Parathyroid adenoma (tissue), 2 donors: ENCODE results near the gene PARVA.

Experiments used
- H2AFZ ChIP-seq: fragments of 300-600 bp; sonication (generic); one replicate; pipeline ENCODE4 v1.7.0; 2017; ENCODE audit warnings: antibody characterized with exemption, mild to moderate bottlenecking
- H3K27ac ChIP-seq: fragments of 300-600 bp; sonication (generic); one replicate; pipeline ENCODE4 v1.7.0; 2017
- H3K27me3 ChIP-seq: fragments of 300-600 bp; sonication (generic); one replicate; pipeline ENCODE4 v1.7.0; 2017; ENCODE audit warnings: low read length; ENCODE audit not compliant: control insufficient read depth, insufficient read depth
- H3K36me3 ChIP-seq: fragments of 300-600 bp; sonication (generic); one replicate; pipeline ENCODE4 v1.7.0; 2017; ENCODE audit warnings: low read length; ENCODE audit not compliant: control insufficient read depth, insufficient read depth
- H3K4me1 ChIP-seq: fragments of 300-600 bp; sonication (generic); one replicate; pipeline ENCODE4 v1.7.0; 2017; ENCODE audit warnings: control low read depth
- H3K4me2 ChIP-seq: fragments of 300-600 bp; sonication (generic); one replicate; pipeline ENCODE4 v1.7.0; 2017; ENCODE audit warnings: low read length
- H3K4me3 ChIP-seq: fragments of 300-600 bp; sonication (generic); one replicate; pipeline ENCODE4 v1.7.0; 2017; ENCODE audit warnings: low read depth, low read length
- H3K79me2 ChIP-seq: fragments of 300-600 bp; sonication (generic); one replicate; pipeline ENCODE4 v1.7.0; 2017; ENCODE audit warnings: control low read depth
- H3K9ac ChIP-seq: fragments of 300-600 bp; sonication (generic); one replicate; pipeline ENCODE4 v1.7.0; 2017; ENCODE audit warnings: mild to moderate bottlenecking
- H3K9me3 ChIP-seq: fragments of 300-600 bp; sonication (generic); one replicate; pipeline ENCODE4 v1.7.0; 2017; ENCODE audit warnings: low read length; ENCODE audit not compliant: control insufficient read depth
- CTCF ChIP-seq: fragments of 300-600 bp; sonication (generic); IDR thresholded peaks from one replicate; pipeline ENCODE4 v1.7.0; 2017; ENCODE audit warnings: antibody characterized with exemption, mild to moderate bottlenecking
- donor health status: primary hyperparathyroidism.

The PARVA gene

GRCh38 chr11:12404436-12404835 lies 27.1 kb downstream of the PARVA start:
- H3K27me3 ChIP-seq: no peaks in the 10 kb centered on the region
- H3K27ac ChIP-seq: no peak overlapping the region
- no peaks in the 10 kb centered on the region for H3K4me1 ChIP-seq
- H3K36me3 ChIP-seq: no peaks in the 10 kb centered on the region
- H3K9ac ChIP-seq: no peak overlapping the region
- peaks cover 9% of the 10 kb centered on the region for H3K79me2 ChIP-seq
- no peak for TF ChIP-seq CTCF
- H2AFZ ChIP-seq: no peak overlapping the region
- H3K4me3 ChIP-seq: no peak overlapping the region
- no peak overlapping the region for H3K4me2 ChIP-seq
- no peaks in the 10 kb centered on the region for H3K9me3 ChIP-seq

GRCh38 chr11:12408156-12408770 lies 30.9 kb downstream of the PARVA start:
- H3K9me3 ChIP-seq: no peaks in the 10 kb centered on the region
- H3K4me1 ChIP-seq: peaks cover 4% of the 10 kb centered on the region
- TF ChIP-seq CTCF: no peak
- no peak overlapping the region for H2AFZ ChIP-seq
- no peak overlapping the region for H3K4me2 ChIP-seq
- H3K79me2 ChIP-seq: peaks cover 8% of the 10 kb centered on the region
- H3K36me3 ChIP-seq: no peaks in the 10 kb centered on the region
- H3K27me3 ChIP-seq: no peaks in the 10 kb centered on the region
- H3K27ac ChIP-seq: no peak overlapping the region
- H3K4me3 ChIP-seq: no peak overlapping the region
- H3K9ac ChIP-seq: no peak overlapping the region

- Histone ChIP-seq H3K4me3 (no peak overlapping the region), H2AFZ (no peak overlapping the region), H3K9me3 (no peaks in the 10 kb centered on the region), H3K4me2 (no peak overlapping the region), H3K27ac (no peak overlapping the region), H3K9ac (no peak overlapping the region), H3K4me1 (peaks cover 4% of the 10 kb centered on the region), H3K79me2 (peaks cover 8% of the 10 kb centered on the region), H3K36me3 (no peaks in the 10 kb centered on the region), H3K27me3 (no peaks in the 10 kb centered on the region)
- TF ChIP-seq CTCF: no peak
Observed at GRCh38 chr11:12409621-12410005, 32.2 kb downstream of the PARVA start.

GRCh38 chr11:12410006-12410728 lies 32.8 kb downstream of the PARVA start:
- Histone ChIP-seq H3K27me3 (no peaks in the 10 kb centered on the region), H2AFZ (no peak overlapping the region), H3K4me3 (no peak overlapping the region), H3K4me1 (peaks cover 4% of the 10 kb centered on the region), H3K4me2 (no peak overlapping the region), H3K9me3 (no peaks in the 10 kb centered on the region), H3K36me3 (no peaks in the 10 kb centered on the region), H3K27ac (no peak overlapping the region), H3K79me2 (peaks cover 8% of the 10 kb centered on the region), H3K9ac (no peak overlapping the region)
- TF ChIP-seq CTCF: no peak

GRCh38 chr11:12411393-12411792 lies 34.0 kb downstream of the PARVA start:
- H3K4me3 ChIP-seq: no peak overlapping the region
- TF ChIP-seq CTCF: no peak
- H3K27ac ChIP-seq: no peak overlapping the region
- no peaks in the 10 kb centered on the region for H3K27me3 ChIP-seq
- no peak overlapping the region for H3K9ac ChIP-seq
- H3K9me3 ChIP-seq: no peaks in the 10 kb centered on the region
- H2AFZ ChIP-seq: no peak overlapping the region
- no peak overlapping the region for H3K4me2 ChIP-seq
- H3K4me1 ChIP-seq: peaks cover 4% of the 10 kb centered on the region
- peaks cover 8% of the 10 kb centered on the region for H3K79me2 ChIP-seq
- H3K36me3 ChIP-seq: no peaks in the 10 kb centered on the region
